GM21576 (cell line): ENCODE data around the gene NBEAL2.
"Not testable (repeated sequence)": the region's sequence is repeated elsewhere in the genome, so short reads cannot be mapped to it uniquely, and the experiment has no call there.

Experiments used
- ATAC-seq: cut with Tn5 transposase; IDR thresholded peaks from one replicate; pipeline ENCODE4 v1.9.1; 2021; ENCODE audit warnings: mild to moderate bottlenecking, moderate library complexity; ENCODE audit not compliant: unreplicated experiment

NBEAL2 gene

DNA sequence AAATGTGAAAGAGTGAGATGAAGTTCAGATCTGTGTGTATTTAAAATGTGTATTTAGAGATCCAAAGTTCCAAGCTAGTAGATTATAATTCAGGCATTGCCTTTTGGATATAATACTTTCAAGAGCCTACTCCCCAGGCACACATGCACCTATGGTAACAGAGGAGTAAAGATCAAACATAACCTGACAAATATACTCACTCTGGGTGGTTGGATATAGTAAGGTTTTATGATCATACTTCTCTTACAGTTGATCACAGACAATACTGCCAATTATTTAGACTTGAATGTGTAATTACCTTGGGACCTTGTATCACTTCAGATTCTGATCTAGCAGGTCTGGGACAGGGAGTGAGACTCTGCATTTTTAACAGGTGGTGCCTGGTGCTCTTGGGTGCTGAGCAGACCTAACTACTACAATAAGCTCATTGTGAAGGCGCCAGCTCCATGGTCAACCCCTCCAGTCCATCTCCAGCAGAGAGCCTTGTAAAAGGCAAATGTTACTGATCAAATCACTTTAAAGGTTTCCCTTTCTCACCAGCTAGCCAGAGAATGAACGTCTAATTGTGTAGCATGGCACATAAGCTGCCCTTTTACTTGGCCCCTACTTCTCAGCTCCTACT lies 55.5 kb downstream of the NBEAL2 start:
- ATAC-seq = no peak

DNA sequence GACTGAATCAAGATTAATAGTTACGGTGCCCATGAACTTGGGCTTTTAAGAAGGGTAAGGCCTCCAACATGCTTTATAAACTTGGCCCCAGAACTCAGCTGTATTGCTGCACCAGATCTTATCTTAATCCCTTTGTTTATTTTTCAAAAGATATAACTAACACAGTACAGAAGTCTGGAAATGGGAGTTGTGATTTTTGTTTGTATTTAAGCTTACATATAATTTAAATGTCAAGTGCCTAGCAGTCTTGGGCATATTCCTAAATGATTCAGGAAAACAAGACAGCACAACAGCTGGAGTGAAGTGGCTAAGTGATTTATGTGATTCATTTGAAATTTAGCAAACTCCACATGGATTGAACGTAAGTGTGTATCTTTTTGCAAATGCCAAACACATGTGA lies 56.2 kb downstream of the NBEAL2 start:
- no peak for ATAC-seq

DNA sequence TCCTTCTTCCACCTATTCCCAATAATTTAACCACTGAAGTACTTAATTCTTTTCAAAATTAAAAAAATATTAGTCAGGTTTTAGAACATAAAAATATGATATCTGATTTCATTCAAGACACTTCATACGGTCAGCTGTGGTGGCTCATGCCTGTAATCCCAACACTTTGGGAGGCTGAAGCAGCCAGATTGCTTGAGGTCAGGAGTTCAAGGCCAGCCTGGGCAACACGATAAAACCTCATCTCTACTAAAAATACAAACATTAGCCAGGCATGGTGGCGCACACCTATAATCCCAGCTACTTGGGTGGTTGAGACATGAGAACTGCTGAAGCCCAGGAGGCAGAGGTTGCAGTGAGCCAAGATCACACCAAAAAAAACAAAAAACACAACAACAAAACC lies 56.7 kb downstream of the NBEAL2 start:
- no peak for ATAC-seq

DNA sequence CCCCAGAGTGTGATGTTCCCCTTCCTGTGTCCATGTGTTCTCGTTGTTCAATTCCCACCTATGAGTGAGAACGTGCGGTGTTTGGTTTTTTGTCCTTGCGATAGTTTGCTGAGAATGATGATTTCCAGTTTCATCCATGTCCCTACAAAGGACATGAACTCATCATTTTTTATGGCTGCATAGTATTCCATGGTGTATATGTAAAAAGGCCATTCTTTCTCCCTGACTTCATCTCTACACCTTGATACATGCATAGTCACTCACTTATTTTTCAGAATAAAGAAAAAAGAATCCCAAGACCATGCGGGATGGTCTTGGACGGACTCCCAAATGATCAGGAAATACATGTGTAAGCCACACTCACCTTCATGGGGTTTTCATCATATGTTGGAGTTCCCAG lies 57.8 kb downstream of the NBEAL2 start:
- ATAC-seq = not testable (repeated sequence)

DNA sequence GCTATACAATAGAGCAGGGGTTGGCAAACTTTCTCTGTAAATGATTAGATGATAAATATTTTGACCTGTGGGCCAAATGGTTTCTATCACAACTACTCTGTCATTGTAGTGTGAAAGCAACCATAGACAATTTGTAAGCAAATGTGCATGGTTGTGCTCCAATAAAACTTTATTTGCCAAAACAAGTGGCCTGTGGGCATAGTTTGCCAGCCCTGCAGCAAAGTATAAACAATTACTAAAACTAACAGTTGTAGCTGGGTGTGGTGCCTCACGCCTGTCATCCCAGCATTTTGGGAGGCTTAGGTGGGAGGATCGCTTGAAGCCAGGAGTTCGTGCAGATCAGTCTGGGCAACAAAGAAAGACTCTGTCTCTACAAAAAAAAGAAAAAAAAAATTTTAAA lies 61.6 kb downstream of the NBEAL2 start:
- ATAC-seq = no peak

DNA sequence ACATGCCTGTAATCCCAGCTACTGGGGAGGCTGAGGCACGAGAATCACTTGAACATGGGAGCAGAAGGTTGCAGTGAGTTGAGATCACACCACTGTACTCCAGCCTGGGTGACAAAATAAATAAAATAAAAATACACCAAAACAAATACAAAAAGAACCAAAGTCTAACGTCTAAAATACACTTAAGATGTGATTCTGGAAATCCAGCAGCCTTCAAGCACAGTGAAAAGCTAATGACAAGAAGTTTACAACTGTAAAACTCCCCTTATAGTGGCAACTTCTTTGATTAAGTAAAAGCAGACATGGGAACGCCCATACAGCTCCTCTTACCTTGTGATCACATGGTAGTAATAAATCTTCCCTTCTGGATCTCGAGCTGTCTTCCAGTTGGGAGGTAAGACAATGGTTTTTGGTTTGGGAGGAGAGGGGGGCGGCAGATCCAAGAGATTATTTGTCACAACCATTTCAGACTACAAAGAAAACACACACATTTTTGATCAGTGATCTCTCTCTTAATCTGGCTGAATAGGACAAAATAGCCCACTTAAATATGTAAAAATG lies 62.8 kb downstream of the NBEAL2 start:
- no peak for ATAC-seq

DNA sequence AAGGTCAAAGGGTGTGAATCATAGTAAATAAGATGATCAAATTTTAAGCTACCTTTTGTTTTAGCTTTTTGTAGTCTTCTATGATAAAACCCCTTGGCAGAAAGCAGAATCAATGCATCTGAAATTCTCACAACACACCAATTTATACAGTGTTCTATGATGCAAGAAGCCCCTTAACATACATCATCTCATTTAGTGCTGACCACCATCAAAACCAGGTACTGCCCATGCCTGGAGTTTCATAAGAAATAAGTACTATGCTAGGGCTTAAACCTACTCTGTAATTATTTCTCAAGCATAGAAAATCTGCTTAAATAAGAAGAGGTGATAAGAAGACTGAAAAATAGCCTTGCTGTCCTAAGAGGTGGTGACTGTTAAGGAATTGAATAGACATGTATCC lies 67.6 kb downstream of the NBEAL2 start:
- no peak for ATAC-seq

DNA sequence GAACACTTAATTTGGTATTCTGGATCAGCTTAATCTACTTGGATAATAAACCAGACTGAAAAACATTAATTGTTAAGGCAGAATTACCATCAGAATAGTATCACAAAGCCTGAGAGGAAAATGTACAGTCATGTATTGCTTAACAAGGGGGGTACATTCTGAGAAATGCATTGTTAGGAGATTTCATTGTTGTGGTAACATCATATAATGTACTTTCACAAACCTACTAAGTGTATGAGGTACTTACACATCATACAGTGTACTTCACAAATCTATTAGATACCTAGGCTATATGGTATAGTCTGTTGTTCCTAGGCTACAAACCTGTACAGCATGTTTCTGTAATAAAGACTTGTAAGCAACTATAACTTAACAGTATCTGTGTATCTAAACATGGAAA lies 68.2 kb downstream of the NBEAL2 start:
- ATAC-seq = no peak

DNA sequence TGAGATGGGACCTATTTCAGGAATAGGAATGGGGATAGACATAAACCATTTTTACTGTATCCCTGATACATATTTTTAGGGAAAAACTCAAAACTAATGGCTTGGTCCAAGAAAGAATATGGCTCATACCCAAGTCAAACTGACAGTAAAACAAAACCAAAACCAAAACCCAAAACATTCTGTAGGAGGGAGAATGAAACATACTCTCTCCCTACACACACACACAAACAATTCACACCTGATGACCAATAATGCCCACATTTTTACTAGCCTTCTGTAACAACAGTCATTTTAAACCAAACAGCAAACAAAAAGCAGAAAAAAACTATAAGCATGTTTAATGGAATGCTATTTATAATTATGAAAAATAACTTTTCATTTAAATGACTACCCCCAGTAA lies 74.9 kb downstream of the NBEAL2 start:
- ATAC-seq = no peak

DNA sequence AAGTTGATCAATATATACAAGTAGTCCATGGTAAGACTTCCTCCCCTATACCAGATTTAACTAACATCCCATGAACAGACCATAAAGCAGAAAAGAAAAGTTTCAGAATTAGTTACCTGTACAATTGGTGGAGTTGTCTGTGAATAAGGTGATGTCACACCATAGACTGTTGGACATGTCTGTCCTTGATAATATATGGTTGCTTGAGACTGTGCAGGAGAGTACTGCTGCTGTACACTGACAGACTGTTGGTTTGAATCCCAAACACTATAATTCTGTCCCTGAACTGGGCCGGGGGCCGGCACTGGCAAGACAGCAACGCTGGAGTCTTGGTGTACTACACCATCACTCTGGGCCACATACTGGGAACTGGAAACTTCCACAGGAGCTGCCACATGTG lies 77.2 kb downstream of the NBEAL2 start:
- no peak for ATAC-seq

DNA sequence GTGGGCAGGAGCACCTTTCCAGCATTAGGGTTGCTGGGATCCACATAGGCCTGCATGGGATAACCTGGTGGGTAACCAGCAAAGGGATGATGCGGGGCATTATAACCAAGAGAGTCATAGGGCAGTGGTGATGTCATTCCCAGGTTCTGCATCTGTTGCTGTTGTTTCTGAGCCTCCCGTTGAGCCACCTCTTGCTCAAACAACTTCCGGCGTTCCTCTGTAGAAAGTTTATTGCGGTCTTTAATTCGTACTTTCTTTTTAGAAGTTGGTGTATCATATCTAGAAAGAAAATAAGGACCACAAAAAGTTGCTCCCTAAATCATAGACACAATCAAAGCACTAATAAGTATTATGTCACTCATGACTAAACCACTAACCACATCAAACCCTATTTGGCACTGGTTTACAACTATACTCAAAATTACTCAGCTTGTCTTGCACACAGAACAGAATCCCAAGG lies 77.8 kb downstream of the NBEAL2 start:
- ATAC-seq = no peak
